HepG2 (cell line): ENCODE data around the gene ING5.

Source experiments
- ZNF24 ChIP-seq: fragments of 450-650 bp; IDR thresholded peaks from 2 replicates; pipeline ENCODE4 v1.6.1; 2017; ENCODE audit warnings: antibody characterized with exemption, mild to moderate bottlenecking
- ZNF331 ChIP-seq: sonication (generic); formaldehyde crosslinking; IDR thresholded peaks from 2 replicates; pipeline ENCODE4 v1.4.0; 2020; ENCODE audit warnings: missing genetic modification reagents
- TF ChIP-seq, protein P1 (sequence below): sonication (generic); formaldehyde crosslinking; IDR thresholded peaks from 2 replicates; pipeline ENCODE4 v1.8.1; 2023; ENCODE audit warnings: mild to moderate bottlenecking, missing genetic modification reagents, borderline replicate concordance
- TF ChIP-seq, protein P2 (sequence below): sonication (generic); formaldehyde crosslinking; IDR thresholded peaks from 2 replicates; pipeline ENCODE4 v1.5.0; 2020; ENCODE audit warnings: mild to moderate bottlenecking, missing genetic modification reagents, moderate library complexity

DNA sequence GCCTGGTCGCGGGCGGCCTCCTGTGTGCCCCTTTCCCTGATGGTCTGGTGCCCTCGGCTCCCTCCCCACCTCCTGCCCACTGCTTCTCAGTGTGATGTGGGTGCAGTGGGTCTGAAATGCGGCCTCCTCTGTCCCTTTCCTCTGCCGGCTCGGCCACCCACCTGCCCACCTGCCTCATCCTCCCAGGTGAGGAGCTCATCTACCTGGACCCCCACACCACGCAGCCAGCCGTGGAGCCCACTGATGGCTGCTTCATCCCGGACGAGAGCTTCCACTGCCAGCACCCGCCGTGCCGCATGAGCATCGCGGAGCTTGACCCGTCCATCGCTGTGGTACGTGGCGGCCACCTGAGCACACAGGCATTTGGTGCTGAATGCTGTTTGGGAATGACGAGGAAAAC lies 33.5 kb upstream of the ING5 start:
- TF ChIP-seq ZNF24 (no peak), ZNF331 (CRISPR knock-in tag) (no peak)
- TF ChIP-seq, protein P1, sequence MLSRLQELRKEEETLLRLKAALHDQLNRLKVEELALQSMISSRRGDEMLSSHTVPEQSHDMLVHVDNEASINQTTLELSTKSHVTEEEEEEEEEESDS (CRISPR knock-in tag), result no peak
- TF ChIP-seq, protein P2, sequence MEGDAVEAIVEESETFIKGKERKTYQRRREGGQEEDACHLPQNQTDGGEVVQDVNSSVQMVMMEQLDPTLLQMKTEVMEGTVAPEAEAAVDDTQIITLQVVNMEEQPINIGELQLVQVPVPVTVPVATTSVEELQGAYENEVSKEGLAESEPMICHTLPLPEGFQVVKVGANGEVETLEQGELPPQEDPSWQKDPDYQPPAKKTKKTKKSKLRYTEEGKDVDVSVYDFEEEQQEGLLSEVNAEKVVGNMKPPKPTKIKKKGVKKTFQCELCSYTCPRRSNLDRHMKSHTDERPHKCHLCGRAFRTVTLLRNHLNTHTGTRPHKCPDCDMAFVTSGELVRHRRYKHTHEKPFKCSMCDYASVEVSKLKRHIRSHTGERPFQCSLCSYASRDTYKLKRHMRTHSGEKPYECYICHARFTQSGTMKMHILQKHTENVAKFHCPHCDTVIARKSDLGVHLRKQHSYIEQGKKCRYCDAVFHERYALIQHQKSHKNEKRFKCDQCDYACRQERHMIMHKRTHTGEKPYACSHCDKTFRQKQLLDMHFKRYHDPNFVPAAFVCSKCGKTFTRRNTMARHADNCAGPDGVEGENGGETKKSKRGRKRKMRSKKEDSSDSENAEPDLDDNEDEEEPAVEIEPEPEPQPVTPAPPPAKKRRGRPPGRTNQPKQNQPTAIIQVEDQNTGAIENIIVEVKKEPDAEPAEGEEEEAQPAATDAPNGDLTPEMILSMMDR (CRISPR knock-in tag), result no peak
